Mesenchymal stem cell (in vitro differentiated cells and primary cell): ENCODE data around the gene CPNE7.
"Not testable (repeated sequence)": the region's sequence is repeated elsewhere in the genome, so short reads cannot be mapped to it uniquely, and the experiment has no call there.

Experiments
- DNase-seq: peaks from one replicate; pipeline ENCODE4 v3.0.0-alpha.2; 2013
- H2AFZ ChIP-seq: one replicate; pipeline ENCODE4 v1.6.1; 2013; ENCODE audit warnings: low read depth, mild to moderate bottlenecking, control low read depth, inconsistent platforms, low read length, moderate library complexity
- H2AK5ac ChIP-seq: 2 replicates; pipeline ENCODE4 v1.6.1; 2013; ENCODE audit warnings: low read length, moderate library complexity, mild to moderate bottlenecking, inconsistent platforms; ENCODE audit not compliant: severe bottlenecking
- H2BK120ac ChIP-seq: one replicate; pipeline ENCODE4 v1.6.1; 2013; ENCODE audit warnings: low read depth, mild to moderate bottlenecking, inconsistent platforms, low read length, moderate library complexity
- H2BK12ac ChIP-seq, 2 experiments: one replicate each; pipeline ENCODE4 v1.6.1; 2013; ENCODE audit warnings: inconsistent platforms in 2 of 2, low read length in 2 of 2, mild to moderate bottlenecking in 2 of 2, moderate library complexity in 2 of 2, control low read depth in 1 of 2
- H2BK15ac ChIP-seq: one replicate; pipeline ENCODE4 v1.6.1; 2013; ENCODE audit warnings: mild to moderate bottlenecking, low read depth, inconsistent platforms; ENCODE audit not compliant: poor library complexity, severe bottlenecking
- H2BK5ac ChIP-seq: 2 replicates; pipeline ENCODE4 v1.6.1; 2013; ENCODE audit warnings: low read depth, mild to moderate bottlenecking, low read length, control low read depth, inconsistent platforms; ENCODE audit not compliant: poor library complexity, severe bottlenecking
- H3K14ac ChIP-seq, 2 experiments: one replicate each; pipeline ENCODE4 v1.6.1; 2013; ENCODE audit warnings: inconsistent platforms in 2 of 2, low read length in 2 of 2, control low read depth in 1 of 2, mild to moderate bottlenecking in 1 of 2, moderate library complexity in 1 of 2
- H3K18ac ChIP-seq, 2 experiments: one replicate each; pipeline ENCODE4 v1.6.1; 2013; ENCODE audit warnings: inconsistent platforms in 2 of 2, low read length in 2 of 2, control low read depth in 1 of 2, low read depth in 1 of 2, mild to moderate bottlenecking in 1 of 2
- H3K23ac ChIP-seq, 2 experiments: one replicate each; pipeline ENCODE4 v1.6.1; 2013; ENCODE audit warnings: inconsistent platforms in 2 of 2, low read length in 2 of 2, mild to moderate bottlenecking in 2 of 2, moderate library complexity in 2 of 2, control low read depth in 1 of 2
- H3K27ac ChIP-seq: 2 replicates; pipeline ENCODE4 v1.5.1; 2013; ENCODE audit warnings: mild to moderate bottlenecking, moderate library complexity, low read length, control low read depth, inconsistent platforms; ENCODE audit not compliant: poor library complexity, severe bottlenecking
- H3K27me3 ChIP-seq, 2 experiments: 2 replicates each; pipeline versions ENCODE4 v1.6.1 to v1.7.0; 2013; ENCODE audit warnings: low read length in 2 of 2, mild to moderate bottlenecking in 2 of 2, moderate library complexity in 2 of 2, control low read depth in 1 of 2, inconsistent platforms in 1 of 2; ENCODE audit not compliant: control insufficient read depth in 1 of 2, insufficient read depth in 1 of 2
- H3K36me3 ChIP-seq, 2 experiments: 2 replicates each; pipeline versions ENCODE4 v1.6.1 to v1.7.0; 2013; ENCODE audit warnings: low read length in 2 of 2, control low read depth in 1 of 2, inconsistent platforms in 1 of 2, low read depth in 1 of 2, mild to moderate bottlenecking in 1 of 2; ENCODE audit not compliant: insufficient read depth in 2 of 2, control insufficient read depth in 1 of 2
- H3K4ac ChIP-seq, 2 experiments: one replicate each; pipeline ENCODE4 v1.6.1; 2013; ENCODE audit warnings: inconsistent platforms in 2 of 2, low read length in 2 of 2, mild to moderate bottlenecking in 2 of 2, moderate library complexity in 2 of 2, control low read depth in 1 of 2, low read depth in 1 of 2
- H3K4me1 ChIP-seq: 2 replicates; pipeline ENCODE4 v1.6.1; 2013; ENCODE audit warnings: low read depth, low read length, control low read depth; ENCODE audit not compliant: control insufficient read depth, insufficient read depth
- H3K4me2 ChIP-seq: 2 replicates; pipeline ENCODE4 v1.6.1; 2013; ENCODE audit warnings: low read length, mild to moderate bottlenecking, inconsistent platforms; ENCODE audit not compliant: poor library complexity, severe bottlenecking
- H3K4me3 ChIP-seq, 2 experiments: 2 replicates each; pipeline versions ENCODE4 v1.5.1 to v1.7.0; 2013; ENCODE audit warnings: low read length in 2 of 2, mild to moderate bottlenecking in 2 of 2, control low read depth in 1 of 2, low read depth in 1 of 2; ENCODE audit not compliant: insufficient read depth in 1 of 2
- H3K79me1 ChIP-seq: replicated peaks from 2 replicates; pipeline ENCODE4 v1.6.1; 2013; ENCODE audit warnings: mild to moderate bottlenecking, control low read depth, low read length, inconsistent platforms; ENCODE audit not compliant: poor library complexity, severe bottlenecking
- H3K9ac ChIP-seq: 2 replicates; pipeline ENCODE4 v1.7.0; 2013; ENCODE audit warnings: mild to moderate bottlenecking, low read length, moderate library complexity
- H3K9me3 ChIP-seq: 2 replicates; pipeline ENCODE4 v1.7.0; 2013; ENCODE audit warnings: mild to moderate bottlenecking, low read length; ENCODE audit not compliant: control insufficient read depth
- H4K8ac ChIP-seq: one replicate; pipeline ENCODE4 v1.6.1; 2013; ENCODE audit warnings: inconsistent platforms, mild to moderate bottlenecking, low read length, moderate library complexity
- H4K91ac ChIP-seq: one replicate; pipeline ENCODE4 v1.6.1; 2013; ENCODE audit warnings: mild to moderate bottlenecking, low read length, inconsistent platforms
- WGBS: methylation state at CpG from one replicate; pipeline ENCODE4 v1.1.7; 2013; ENCODE audit warnings: mixed read lengths; 5-methylcytosine and 5-hydroxymethylcytosine counted together

CPNE7 gene

DNA sequence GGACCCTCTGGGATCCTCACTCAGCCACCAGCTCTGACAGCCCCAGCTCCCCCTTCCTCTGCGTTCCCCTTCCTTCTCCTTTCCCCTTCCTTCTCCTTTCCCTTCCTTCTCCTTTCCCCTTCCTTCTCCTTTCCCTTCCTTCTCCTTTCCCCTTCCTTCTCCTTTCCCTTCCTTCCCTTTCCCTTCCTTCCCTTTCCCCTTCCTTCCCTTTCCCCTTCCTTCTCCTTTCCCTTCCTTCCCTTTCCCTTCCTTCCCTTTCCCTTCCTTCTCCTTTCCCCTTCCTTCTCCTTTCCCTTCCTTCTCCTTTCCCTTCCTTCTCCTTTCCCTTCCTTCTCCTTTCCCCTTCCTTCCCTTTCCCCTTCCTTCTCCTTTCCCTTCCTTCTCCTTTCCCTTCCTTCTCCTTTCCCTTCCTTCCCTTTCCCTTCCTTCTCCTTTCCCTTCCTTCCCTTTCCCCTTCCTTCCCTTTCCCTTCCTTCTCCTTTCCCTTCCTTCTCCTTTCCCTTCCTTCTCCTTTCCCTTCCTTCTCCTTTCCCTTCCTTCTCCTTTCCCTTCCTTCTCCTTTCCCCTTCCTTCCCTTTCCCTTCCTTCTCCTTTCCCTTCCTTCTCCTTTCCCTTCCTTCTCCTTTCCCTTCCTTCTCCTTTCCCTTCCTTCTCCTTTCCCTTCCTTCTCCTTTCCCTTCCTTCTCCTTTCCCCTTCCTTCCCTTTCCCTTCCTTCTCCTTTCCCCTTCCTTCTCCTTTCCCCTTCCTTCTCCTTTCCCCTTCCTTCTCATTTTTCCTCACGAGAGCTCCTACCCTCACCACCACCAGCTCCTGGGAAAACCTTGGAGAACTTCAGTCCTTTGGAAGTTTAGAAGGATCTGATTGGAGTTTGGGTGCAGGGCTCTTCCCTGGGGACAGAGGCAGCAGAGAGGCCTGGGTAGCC is 59.2 kb downstream of the CPNE7 start:
- not testable (repeated sequence) for DNase-seq, H3K4ac ChIP-seq, H3K9ac ChIP-seq, H2BK5ac ChIP-seq, H3K14ac ChIP-seq, H4K91ac ChIP-seq, H2AK5ac ChIP-seq, H3K18ac ChIP-seq, H2BK120ac ChIP-seq, H3K79me1 ChIP-seq, H2BK15ac ChIP-seq, H2BK12ac ChIP-seq, H3K36me3 ChIP-seq, H3K4me3 ChIP-seq, H3K4me2 ChIP-seq, H2AFZ ChIP-seq, H4K8ac ChIP-seq, H3K9me3 ChIP-seq, H3K23ac ChIP-seq, H3K27ac ChIP-seq
- 66% methylated on average over 1 of the region's 2 CpGs for WGBS
- peaks cover 0 to 39% of the 10 kb centered on the region in 2 experiments for H3K27me3 ChIP-seq
- peaks cover 23% of the 10 kb centered on the region for H3K4me1 ChIP-seq

DNA sequence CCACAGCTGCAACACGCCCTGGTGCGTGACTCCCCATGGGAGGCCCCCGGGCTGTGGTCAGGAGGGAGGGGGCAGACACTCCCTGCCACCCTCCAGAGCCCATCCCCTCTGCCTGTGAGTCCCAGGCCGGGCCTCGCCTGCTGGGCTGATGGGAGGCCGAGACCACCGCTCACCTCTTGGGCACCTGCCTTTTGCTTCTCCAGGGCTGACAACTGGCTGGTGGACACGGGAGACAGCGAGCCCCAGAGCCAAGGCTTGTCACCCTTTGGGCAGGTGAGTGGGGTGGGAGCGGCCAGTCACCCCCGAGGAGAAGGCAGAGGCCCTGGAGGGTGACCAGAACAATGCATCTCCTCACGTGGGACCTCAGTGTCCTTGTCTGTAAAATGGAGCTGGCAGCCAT is 61.1 kb downstream of the CPNE7 start:
- WGBS: 93% methylated on average over 11 of the region's 12 CpGs
- Histone ChIP-seq H2BK120ac (no peak overlapping the region), H3K18ac (no peak overlapping the region), H3K4me1 (peaks cover 23% of the 10 kb centered on the region), H2BK5ac (no peak overlapping the region), H4K8ac (no peak overlapping the region), H3K4me2 (no peak overlapping the region), H3K9ac (no peak overlapping the region), H3K9me3 (no peaks in the 10 kb centered on the region), H4K91ac (no peak overlapping the region), H3K14ac (no peak overlapping the region), H3K27ac (no peak overlapping the region), H3K23ac (no peak overlapping the region), H3K27me3 (peaks cover 0 to 32% of the 10 kb centered on the region in 2 experiments), H3K79me1 (no peaks in the 10 kb centered on the region), H2BK12ac (no peak overlapping the region), H2AK5ac (no peak overlapping the region), H3K4me3 (no peak overlapping the region), H3K4ac (no peak overlapping the region), H2AFZ (no peak overlapping the region), H3K36me3 (peaks cover 0 to 3% of the 10 kb centered on the region in 2 experiments), H2BK15ac (no peak overlapping the region)
- DNase-seq: no peak

DNA sequence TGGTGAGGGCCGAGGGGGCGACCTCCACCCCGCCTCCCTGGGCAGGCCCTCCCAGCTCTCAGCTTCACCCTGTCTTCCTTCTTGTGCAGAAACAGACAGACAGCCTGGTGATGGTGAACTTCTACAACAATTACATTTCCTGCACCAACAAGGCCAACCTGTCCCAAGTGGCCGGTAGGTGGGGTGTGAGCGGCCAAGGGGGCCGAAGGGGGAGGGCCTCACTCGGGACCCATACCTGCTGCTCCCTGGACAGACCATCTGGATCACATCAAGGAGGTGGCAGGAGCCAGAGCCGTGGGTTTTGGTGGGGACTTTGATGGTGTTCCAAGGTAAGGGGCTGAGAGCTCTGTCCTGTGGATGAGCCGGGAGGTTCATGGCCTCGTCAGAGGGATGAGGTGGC is 61.8 kb downstream of the CPNE7 start:
- WGBS: 80% methylated on average over 10 of the region's 10 CpGs

DNA sequence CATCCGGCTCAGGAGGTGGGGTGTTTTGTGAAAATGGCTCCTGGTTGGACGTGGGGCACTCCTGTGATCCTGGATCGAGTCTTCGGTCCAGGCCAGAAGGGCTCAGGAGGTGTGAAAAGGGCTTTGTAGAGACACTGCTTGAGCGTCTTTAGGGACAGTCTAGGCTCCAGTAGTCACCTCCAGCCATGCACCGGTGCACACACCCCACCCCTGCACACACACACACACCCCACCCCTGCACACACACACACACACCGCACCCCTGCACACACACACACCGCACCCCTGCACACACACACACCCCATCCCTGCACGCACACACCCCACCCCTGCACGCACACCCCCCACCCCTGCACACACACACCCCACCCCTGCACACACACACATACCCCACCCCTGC is 62.9 kb downstream of the CPNE7 start:
- H2AFZ ChIP-seq: no peak overlapping the region
- no peak overlapping the region for H2BK5ac ChIP-seq
- H3K9me3 ChIP-seq: no peaks in the 10 kb centered on the region
- no peak overlapping the region for H2AK5ac ChIP-seq
- H3K9ac ChIP-seq: no peak overlapping the region
- H3K18ac ChIP-seq: no peak overlapping the region
- H3K36me3 ChIP-seq: peaks cover 0 to 3% of the 10 kb centered on the region in 2 experiments
- H3K23ac ChIP-seq: no peak overlapping the region
- H3K27me3 ChIP-seq: peaks cover 0 to 31% of the 10 kb centered on the region in 2 experiments
- no peak overlapping the region for H4K8ac ChIP-seq
- DNase-seq: no peak
- H3K4me1 ChIP-seq: peaks cover 12% of the 10 kb centered on the region
- H3K14ac ChIP-seq: no peak overlapping the region
- 80% methylated on average over 6 of the region's 10 CpGs for WGBS
- H2BK15ac ChIP-seq: no peak overlapping the region
- H2BK120ac ChIP-seq: no peak overlapping the region
- no peak overlapping the region for H3K4me3 ChIP-seq
- H3K27ac ChIP-seq: no peak overlapping the region
- no peak overlapping the region for H2BK12ac ChIP-seq
- no peak overlapping the region for H3K4ac ChIP-seq
- no peak overlapping the region for H4K91ac ChIP-seq
- no peak overlapping the region for H3K4me2 ChIP-seq
- no peaks in the 10 kb centered on the region for H3K79me1 ChIP-seq

More for the DNA sequence above, 61.8 kb downstream of the CPNE7 start:
- Histone ChIP-seq H3K27me3 (peaks cover 0 to 29% of the 10 kb centered on the region in 2 experiments), H3K14ac (no peak overlapping the region), H3K9me3 (no peaks in the 10 kb centered on the region), H3K36me3 (peaks cover 0 to 3% of the 10 kb centered on the region in 2 experiments), H3K4me1 (peaks cover 23% of the 10 kb centered on the region), H3K4ac (no peak overlapping the region), H2AK5ac (no peak overlapping the region), H4K91ac (no peak overlapping the region), H3K4me2 (no peak overlapping the region), H3K9ac (no peak overlapping the region), H2BK12ac (no peak overlapping the region), H2BK120ac (no peak overlapping the region), H3K79me1 (no peaks in the 10 kb centered on the region), H3K18ac (no peak overlapping the region), H3K23ac (no peak overlapping the region), H2BK15ac (no peak overlapping the region), H2BK5ac (no peak overlapping the region), H4K8ac (peak overlapping the region; percentile 21), H3K4me3 (no peak overlapping the region), H3K27ac (no peak overlapping the region), H2AFZ (no peak overlapping the region)
- no peak for DNase-seq
